ENCODE data around the gene ERICH3.

Gene ERICH3

DNA sequence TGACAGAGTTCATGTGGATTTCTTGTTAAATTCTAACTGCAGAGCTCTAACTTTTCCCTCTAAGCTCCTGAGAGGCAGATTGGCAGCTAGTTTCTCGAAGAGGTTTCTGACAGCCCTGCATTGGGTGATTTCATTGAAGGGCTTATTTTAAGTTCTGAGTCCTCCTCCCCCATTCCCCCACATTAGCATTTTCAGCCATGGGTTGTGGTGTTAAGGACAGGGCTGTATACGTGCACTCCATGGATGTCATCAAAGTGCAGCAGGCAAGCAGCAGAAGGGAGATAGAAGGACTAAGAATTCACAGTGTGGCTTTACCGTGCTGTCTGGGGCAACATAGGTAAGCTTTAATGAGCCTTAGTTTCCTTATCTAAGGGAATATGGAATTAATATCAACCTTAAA is 40.3 kb upstream of the ERICH3 start:
- DNase-seq (ENCODE audit: low read depth in 1 of 2, low spot score in 1 of 2), result no peak
- H3K27me3 ChIP-seq (ENCODE audit: insufficient read depth, poor library complexity, severe bottlenecking), result no peaks in the 10 kb centered on the region
- no peak overlapping the region for H3K27ac ChIP-seq (replicated peaks)
- no peak overlapping the region for H3K4me3 ChIP-seq (replicated peaks; ENCODE audit: insufficient read depth, low read length)
- TF ChIP-seq CTCF (IDR thresholded peaks at IDR 0.05; ENCODE audit: insufficient read depth, low read length), result no peak
- no peak for TF ChIP-seq GABPA (IDR thresholded peaks at IDR 0.05; ENCODE audit: low read depth)
- no peak for TF ChIP-seq REST (IDR thresholded peaks at IDR 0.05; ENCODE audit: insufficient replicate concordance, low read depth)
- no peak for TF ChIP-seq POLR2AphosphoS5 (IDR thresholded peaks at IDR 0.05; ENCODE audit: low read depth)
- no peak for TF ChIP-seq SPI1 (IDR thresholded peaks at IDR 0.05; ENCODE audit: borderline replicate concordance, low read depth)

GRCh38 chr1:74712881-74713280 is 39.3 kb upstream of the ERICH3 start:
- TF ChIP-seq POLR2AphosphoS5 (IDR thresholded peaks at IDR 0.05; ENCODE audit: low read depth), result no peak
- TF ChIP-seq REST (IDR thresholded peaks at IDR 0.05; ENCODE audit: insufficient replicate concordance, low read depth), result no peak
- TF ChIP-seq CTCF (IDR thresholded peaks at IDR 0.05; ENCODE audit: insufficient read depth, low read length), result no peak
- no peak for TF ChIP-seq SPI1 (IDR thresholded peaks at IDR 0.05; ENCODE audit: borderline replicate concordance, low read depth)
- TF ChIP-seq GABPA (IDR thresholded peaks at IDR 0.05; ENCODE audit: low read depth), result no peak
- no peaks in the 10 kb centered on the region for H3K27me3 ChIP-seq (ENCODE audit: insufficient read depth, poor library complexity, severe bottlenecking)
- no peak overlapping the region for H3K27ac ChIP-seq (replicated peaks)
- no peak overlapping the region for H3K4me3 ChIP-seq (replicated peaks; ENCODE audit: insufficient read depth, low read length)
- no peak for DNase-seq (ENCODE audit: low read depth in 1 of 2, low spot score in 1 of 2)

DNA sequence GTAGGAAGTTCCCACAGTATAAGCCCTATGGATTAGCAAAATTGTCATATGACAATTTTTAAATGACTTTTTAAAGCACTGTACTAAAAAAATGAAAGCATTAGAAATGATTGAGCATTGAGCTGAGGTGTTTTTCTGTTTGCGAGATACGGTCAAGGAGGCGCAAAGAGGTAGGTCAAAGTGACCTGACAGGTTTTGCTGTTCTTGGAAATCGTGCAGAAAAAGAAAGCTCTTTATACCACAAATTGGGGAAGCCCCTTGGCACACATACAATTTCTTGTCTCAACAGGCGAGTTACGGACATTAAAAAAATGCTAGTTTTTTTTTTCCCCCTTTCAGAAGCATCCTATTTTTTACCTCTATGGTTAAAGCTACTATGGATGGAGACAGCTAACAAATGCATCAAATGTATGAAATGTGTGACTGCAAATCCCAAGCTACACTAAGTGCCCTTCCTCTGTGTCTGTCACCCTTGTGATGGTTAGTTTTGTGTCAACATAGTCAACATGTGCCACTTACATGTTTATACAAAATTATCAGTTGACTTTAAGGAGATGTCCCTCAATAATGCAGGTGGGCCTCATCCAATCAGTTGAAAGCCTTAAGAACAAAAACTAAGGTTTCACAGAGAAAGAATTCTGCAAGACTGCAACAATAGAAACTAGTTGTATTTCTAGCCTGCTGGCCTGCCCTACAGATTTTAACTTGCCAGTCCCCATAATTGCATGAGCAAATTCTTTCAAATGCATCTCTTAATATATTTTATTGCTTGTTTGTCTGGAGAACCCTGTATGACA is 30.0 kb upstream of the ERICH3 start:
- H3K27me3 ChIP-seq (ENCODE audit: insufficient read depth, poor library complexity, severe bottlenecking), result no peaks in the 10 kb centered on the region
- no peak for DNase-seq (ENCODE audit: low read depth in 1 of 2, low spot score in 1 of 2)
- no peak overlapping the region for H3K27ac ChIP-seq (replicated peaks)
- TF ChIP-seq POLR2AphosphoS5 (IDR thresholded peaks at IDR 0.05; ENCODE audit: low read depth), result no peak
- no peak for TF ChIP-seq GABPA (IDR thresholded peaks at IDR 0.05; ENCODE audit: low read depth)
- TF ChIP-seq SPI1 (IDR thresholded peaks at IDR 0.05; ENCODE audit: borderline replicate concordance, low read depth), result no peak
- no peak for TF ChIP-seq REST (IDR thresholded peaks at IDR 0.05; ENCODE audit: insufficient replicate concordance, low read depth)
- no peak for TF ChIP-seq CTCF (IDR thresholded peaks at IDR 0.05; ENCODE audit: insufficient read depth, low read length)
- H3K4me3 ChIP-seq (replicated peaks; ENCODE audit: insufficient read depth, low read length), result no peak overlapping the region
